HG03108 (cell line): ENCODE measurements around the gene MDC1.

Experiments used
- ATAC-seq: cut with Tn5 transposase; IDR thresholded peaks from one replicate; pipeline ENCODE4 v1.9.1; 2021; ENCODE audit warnings: moderate library complexity; ENCODE audit not compliant: unreplicated experiment

The MDC1 gene

GRCh38 chr6:30748851-30749540 is 31.9 kb upstream of the MDC1 start:
- no peak for ATAC-seq

GRCh38 chr6:30747902-30748769 is 31.1 kb upstream of the MDC1 start:
- no peak for ATAC-seq

- ATAC-seq, result no peak
These were observed 30.2 kb upstream of the MDC1 start for GRCh38 chr6:30747300-30747687.

- peak; percentile 23 for ATAC-seq
These were observed 27.1 kb upstream of the MDC1 start, which contains the start of gene IER3 for GRCh38 chr6:30744054-30744805. Gene IER3 (minus strand): TSS chr6:30744547. CDS start chr6:30744518, 29 bp downstream.

- ATAC-seq, result peak; percentile 3
These were observed 26.3 kb upstream of the MDC1 start for GRCh38 chr6:30743099-30744053.

- peak; percentile 74 for ATAC-seq
These were observed 25.4 kb upstream of the MDC1 start, which contains the start of gene FLOT1 for GRCh38 chr6:30742316-30743098. Gene FLOT1 (minus strand): TSS chr6:30742687. CDS start chr6:30742189, 498 bp downstream.

- ATAC-seq, result peak; percentile 6
These were observed 24.8 kb upstream of the MDC1 start for GRCh38 chr6:30741789-30742315.

GRCh38 chr6:30741063-30741779 is 24.1 kb upstream of the MDC1 start:
- ATAC-seq, result no peak

GRCh38 chr6:30740540-30740870 is 23.4 kb upstream of the MDC1 start:
- no peak for ATAC-seq

- no peak for ATAC-seq
These were observed 21.5 kb upstream of the MDC1 start for GRCh38 chr6:30738532-30738931.

- no peak for ATAC-seq
These were observed 18.7 kb upstream of the MDC1 start for GRCh38 chr6:30735668-30736314.

GRCh38 chr6:30732237-30732943 is 15.3 kb upstream of the MDC1 start:
- no peak for ATAC-seq

GRCh38 chr6:30730601-30731435 is 13.7 kb upstream of the MDC1 start:
- ATAC-seq, result no peak

GRCh38 chr6:30727920-30728553 is 11.0 kb upstream of the MDC1 start:
- ATAC-seq, result no peak

GRCh38 chr6:30726506-30727413 is 9.7 kb upstream of the MDC1 start:
- no peak for ATAC-seq
